ENCODE data around the gene GNAS.

The GNAS gene

GRCh38 chr20:58854638-58855471 lies 2.3 kb downstream of the GNAS start:
- no peak for DNase-seq

- no peak for DNase-seq
Observed at GRCh38 chr20:58855506-58856389, 3.2 kb downstream of the GNAS start.

GRCh38 chr20:58863044-58863790 lies 10.7 kb downstream of the GNAS start:
- DNase-seq = no peak

- DNase-seq = peak; percentile 32 to 40
Observed at GRCh38 chr20:58864346-58864745, 11.8 kb downstream of the GNAS start.

GRCh38 chr20:58865843-58866242 lies 13.3 kb downstream of the GNAS start:
- no peak for DNase-seq

GRCh38 chr20:58867211-58867610 lies 14.7 kb downstream of the GNAS start:
- DNase-seq = no peak

GRCh38 chr20:58868795-58869194 lies 16.3 kb downstream of the GNAS start:
- peak; percentile 66 to 80 for DNase-seq

- DNase-seq = peak in 1 of 2 experiments; percentile 24
Observed at GRCh38 chr20:58869662-58870227, 17.2 kb downstream of the GNAS start.

GRCh38 chr20:58870293-58871014 lies 17.9 kb downstream of the GNAS start:
- peak; percentile 84 to 89 for DNase-seq

GRCh38 chr20:58871533-58872102 lies 19.1 kb downstream of the GNAS start:
- DNase-seq = no peak

GRCh38 chr20:58874469-58874868 lies 22.0 kb downstream of the GNAS start:
- no peak for DNase-seq

- DNase-seq = no peak
Observed at GRCh38 chr20:58875111-58875510, 22.6 kb downstream of the GNAS start.

GRCh38 chr20:58875541-58876134 lies 23.1 kb downstream of the GNAS start:
- DNase-seq = no peak

- no peak for DNase-seq
Observed at GRCh38 chr20:58876437-58876836, 23.9 kb downstream of the GNAS start.

GRCh38 chr20:58877050-58877975 lies 24.8 kb downstream of the GNAS start:
- no peak for DNase-seq

- DNase-seq = peak; percentile 35 to 57
Observed at GRCh38 chr20:58877976-58878360, 25.5 kb downstream of the GNAS start.

GRCh38 chr20:58878399-58878798 lies 25.9 kb downstream of the GNAS start:
- no peak for DNase-seq

GRCh38 chr20:58880441-58880840 lies 27.9 kb downstream of the GNAS start:
- no peak for DNase-seq

- DNase-seq = no peak
Observed at GRCh38 chr20:58880994-58881752, 28.7 kb downstream of the GNAS start.

All from SHP77 (cell line).